HG02642 (cell line): ENCODE results near the gene MOGAT3.
A peak's percentile ranks its signal among the peaks of the same experiment; 100 is the strongest.

Source experiments
- ATAC-seq: cut with Tn5 transposase; IDR thresholded peaks from one replicate; pipeline ENCODE4 v1.9.1; 2021; ENCODE audit warnings: mild to moderate bottlenecking; ENCODE audit not compliant: unreplicated experiment, poor library complexity

MOGAT3 gene

GRCh38 chr7:101235050-101235449, 34.2 kb upstream of the MOGAT3 start:
- no peak for ATAC-seq

DNA sequence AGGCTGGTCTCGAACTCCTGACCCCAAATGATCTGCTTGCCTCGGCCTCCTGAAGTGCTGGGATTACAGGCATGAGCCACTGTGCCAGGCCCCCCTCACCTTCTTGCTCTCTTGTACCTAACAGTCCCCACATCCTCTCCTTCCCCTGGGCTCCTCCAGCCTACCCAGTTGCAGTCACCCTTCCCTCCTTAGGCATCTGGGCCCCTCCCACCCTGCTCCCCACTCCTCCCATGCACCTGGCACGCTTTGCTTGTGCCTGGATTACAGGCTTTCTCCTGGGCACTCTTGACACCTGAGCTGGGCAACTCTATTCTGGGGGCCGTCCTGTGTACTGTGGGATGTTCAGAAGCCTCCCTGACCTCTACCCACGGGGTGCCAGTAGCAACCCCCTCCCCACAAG, 33.8 kb upstream of the MOGAT3 start:
- ATAC-seq: no peak

DNA sequence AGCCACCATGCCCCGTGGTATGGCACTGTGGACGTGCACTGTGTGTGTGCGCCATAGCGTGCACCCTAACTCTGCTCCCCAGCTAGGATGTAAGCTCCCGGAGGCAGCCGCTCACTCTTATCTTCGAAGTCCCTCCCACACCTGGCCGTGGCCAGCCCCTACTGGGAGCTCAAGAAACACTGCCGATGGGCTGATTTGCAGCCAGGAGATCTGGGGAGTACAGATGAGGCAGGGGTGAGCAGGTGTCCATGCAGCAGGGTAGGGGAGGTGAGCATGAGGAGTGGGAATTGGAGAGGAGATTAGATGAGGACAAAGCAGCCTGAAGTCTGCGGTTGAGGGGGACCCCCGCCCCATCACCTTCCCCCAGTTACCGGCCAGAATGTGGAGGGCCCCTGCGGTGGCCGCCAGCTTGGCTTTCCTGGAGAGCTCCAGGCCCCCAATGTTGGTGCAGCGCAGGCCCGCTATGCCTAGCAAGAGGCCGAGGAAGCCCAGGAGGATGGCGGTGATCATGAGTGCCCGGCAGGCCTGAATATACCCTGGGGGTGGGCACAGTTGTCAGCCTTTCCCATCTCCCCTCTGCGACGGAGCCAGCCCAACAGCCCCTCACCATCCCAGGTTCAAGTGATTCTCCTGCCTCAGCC, 33.2 kb upstream of the MOGAT3 start:
- ATAC-seq: no peak

GRCh38 chr7:101232141-101232850, 31.5 kb upstream of the MOGAT3 start:
- no peak for ATAC-seq

GRCh38 chr7:101231644-101232043, 30.8 kb upstream of the MOGAT3 start:
- no peak for ATAC-seq

GRCh38 chr7:101226721-101227120, 25.9 kb upstream of the MOGAT3 start:
- no peak for ATAC-seq

DNA sequence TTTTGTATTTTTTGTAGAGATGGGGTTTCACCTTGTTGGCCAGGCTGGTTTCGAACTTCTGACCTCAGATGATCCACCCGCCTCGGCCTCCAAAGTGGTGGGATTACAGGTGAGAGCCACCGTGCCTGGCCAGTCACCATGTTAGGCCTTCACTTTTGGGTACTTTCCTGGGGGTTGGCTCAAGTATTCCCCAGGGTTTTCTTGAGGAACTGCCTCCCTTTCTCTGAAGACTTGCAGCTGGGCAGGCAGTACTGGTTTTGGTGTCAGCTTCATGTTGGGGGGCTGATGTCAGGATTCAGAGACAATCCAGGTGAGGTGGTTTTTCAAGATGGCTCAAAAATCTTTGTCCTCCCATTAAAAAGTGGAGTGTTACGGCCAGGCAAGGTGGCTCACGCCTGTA, 24.8 kb upstream of the MOGAT3 start:
- no peak for ATAC-seq

DNA sequence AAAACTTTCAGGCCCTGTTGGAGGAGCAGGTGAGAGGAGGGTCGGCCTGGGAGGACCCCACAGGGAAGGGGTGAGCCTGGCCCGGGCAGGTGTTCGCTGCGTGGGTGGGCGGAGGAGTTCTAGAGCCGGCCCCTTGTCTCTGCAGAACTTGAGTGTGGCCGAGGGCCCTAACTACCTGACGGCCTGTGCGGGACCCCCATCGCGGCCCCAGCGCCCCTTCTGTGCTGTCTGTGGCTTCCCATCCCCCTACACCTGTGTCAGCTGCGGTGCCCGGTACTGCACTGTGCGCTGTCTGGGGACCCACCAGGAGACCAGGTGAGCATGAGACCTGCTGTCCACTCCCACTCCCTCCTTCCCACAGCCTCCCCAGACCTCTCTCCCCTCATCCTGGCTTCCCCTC, 22.7 kb upstream of the MOGAT3 start:
- no peak for ATAC-seq

- ATAC-seq: no peak
These were observed 21.5 kb upstream of the MOGAT3 start for GRCh38 chr7:101222275-101222830.

- no peak for ATAC-seq
These were observed 19.5 kb upstream of the MOGAT3 start for GRCh38 chr7:101220295-101220694.

DNA sequence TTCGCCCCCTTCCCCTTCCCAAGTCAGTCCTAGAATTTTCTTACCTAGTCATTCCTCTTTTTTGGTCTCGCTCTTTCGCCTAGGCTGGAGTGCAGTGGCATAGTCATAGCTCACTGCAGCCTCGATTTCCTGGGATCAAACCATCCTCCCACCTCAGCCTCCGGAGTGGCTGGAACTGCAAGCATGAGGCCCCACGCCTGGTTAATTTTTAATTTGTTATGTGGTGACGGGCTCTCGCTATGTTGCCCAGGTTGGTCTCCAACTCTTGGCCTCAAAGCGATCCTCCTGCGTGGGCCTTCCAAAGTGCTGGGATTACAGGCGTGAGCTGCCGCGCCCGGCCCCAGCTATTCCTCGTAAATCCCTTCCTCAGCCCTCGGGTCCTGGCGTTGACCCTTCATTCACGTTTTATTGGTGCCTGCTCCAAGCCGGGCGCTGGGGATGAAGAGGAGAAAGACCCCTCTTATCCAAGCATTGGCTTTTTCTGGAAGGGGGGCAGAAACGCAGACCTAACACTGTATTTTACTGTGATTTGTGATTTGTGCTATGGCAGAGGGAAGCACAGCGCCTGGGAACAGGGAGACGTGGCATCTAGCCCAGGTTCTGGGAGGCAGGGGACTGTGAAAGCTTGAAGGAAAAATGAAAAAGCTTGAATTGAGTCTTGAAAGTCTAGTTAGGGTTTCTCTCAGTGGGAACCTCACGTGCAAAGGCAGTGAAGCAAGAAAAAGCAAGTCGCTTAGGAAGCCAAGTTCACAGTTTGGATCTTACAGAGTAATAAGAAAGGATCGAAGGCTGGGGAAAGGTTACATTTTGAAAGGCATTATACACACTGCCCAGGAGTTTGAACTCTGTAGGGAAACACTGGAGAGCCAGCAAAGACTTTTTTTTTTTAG, 17.6 kb upstream of the MOGAT3 start:
- peak; percentile 21 for ATAC-seq

DNA sequence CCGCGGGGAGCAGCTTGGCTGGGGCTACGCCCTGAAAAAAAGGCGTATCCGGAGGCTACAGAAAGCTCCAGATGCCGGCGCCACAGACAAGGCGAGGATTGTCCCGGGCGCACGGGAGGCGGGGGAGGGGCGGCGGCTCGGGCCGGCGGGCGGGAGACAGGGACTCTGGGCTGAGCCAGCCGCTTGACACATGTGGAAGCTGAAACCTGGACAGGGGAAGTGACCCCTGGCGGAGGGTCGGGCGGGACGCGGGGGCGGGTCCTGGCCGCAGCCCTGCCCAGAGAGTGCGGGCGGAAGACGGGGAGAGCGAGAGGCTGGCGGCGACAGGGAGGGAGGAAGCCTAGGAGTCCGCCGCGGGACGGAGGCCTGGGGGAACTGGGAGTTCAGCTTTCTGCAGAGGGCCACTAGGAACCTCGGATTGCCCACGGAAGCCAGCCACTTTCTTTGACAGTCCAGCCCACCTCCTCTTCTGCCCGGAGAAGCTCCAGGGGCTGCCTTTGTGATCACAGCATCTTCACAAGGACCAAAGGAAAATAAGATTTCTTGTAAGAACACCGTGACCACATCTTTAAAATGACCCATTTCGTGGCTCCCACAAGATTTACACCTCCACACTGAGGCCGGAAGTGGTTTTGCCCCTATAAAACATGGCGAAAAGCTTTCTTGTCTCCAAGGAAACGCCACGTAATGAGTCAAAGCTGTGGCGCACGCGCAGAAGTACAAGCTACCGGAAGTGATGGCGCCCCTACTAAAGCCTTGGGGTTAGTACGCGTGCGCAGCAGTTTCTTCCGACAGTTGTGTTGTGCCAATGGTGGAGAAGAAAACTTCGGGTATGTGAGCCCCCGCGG, 16.8 kb upstream of the MOGAT3 start, which contains the start of the genes PLOD3 and ZNHIT1:
PLOD3 (minus strand) TSS at position 194 of the 848 bp plus-strand sequence. CDS start 307 bp downstream, outside the sequence.
ZNHIT1 (plus strand) TSS at position 778 of the 848 bp plus-strand sequence; CDS start at position 809, 31 bp downstream.
- ATAC-seq: peak; percentile 74

DNA sequence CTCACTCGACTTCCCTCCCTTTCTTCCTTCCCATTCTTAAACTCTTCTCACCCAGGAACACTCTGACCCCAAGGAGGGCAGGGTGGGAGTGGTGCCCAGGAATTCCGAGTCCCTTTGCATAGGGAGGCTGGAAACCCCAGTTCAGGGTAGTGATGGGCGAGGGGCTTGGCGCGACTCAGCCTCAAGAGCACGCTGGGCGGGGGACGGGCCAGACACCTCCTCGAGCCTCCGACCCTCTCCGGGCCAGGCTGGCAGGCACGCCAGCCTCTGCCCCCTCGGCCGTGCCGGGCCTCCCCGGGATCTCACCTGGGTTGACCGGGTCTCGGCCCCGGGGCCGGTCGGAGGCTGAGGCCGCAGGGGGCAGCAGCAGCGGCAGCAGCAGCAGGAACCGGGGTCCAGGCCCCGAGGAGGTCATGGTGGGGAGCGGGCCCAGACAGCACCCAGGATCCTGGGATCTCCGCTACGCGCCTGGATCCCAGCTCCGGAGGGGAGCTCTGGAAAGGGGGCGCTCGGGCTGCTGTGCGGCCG, 16.1 kb upstream of the MOGAT3 start:
- peak; percentile 29 for ATAC-seq

GRCh38 chr7:101216001-101216859, 15.4 kb upstream of the MOGAT3 start:
- ATAC-seq: no peak

DNA sequence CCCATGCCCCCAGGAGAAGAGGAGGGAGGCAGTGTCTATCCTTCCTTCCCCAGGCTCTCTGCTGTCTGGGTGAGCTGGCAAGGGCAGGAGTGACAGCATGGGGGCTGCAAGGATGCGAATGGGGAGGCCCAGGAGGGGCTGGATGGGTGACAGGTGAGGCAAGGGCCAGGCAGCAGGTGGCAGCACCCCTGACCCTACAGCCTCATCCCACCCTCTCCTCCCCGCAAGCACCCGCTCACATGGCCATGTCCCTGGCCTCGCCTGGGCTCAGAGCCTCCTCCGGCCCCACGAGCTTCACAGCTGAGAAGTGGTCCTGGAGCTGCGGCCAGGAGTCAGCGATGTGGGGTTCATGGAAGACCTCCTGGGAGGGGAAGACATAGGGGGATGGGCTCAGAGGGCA, 11.2 kb upstream of the MOGAT3 start:
- no peak for ATAC-seq

- no peak for ATAC-seq
These were observed 10.7 kb upstream of the MOGAT3 start for GRCh38 chr7:101211501-101211900.

- no peak for ATAC-seq
These were observed 9.3 kb upstream of the MOGAT3 start for GRCh38 chr7:101210143-101210542.

- ATAC-seq: no peak
These were observed 8.0 kb upstream of the MOGAT3 start for GRCh38 chr7:101208794-101209193.

DNA sequence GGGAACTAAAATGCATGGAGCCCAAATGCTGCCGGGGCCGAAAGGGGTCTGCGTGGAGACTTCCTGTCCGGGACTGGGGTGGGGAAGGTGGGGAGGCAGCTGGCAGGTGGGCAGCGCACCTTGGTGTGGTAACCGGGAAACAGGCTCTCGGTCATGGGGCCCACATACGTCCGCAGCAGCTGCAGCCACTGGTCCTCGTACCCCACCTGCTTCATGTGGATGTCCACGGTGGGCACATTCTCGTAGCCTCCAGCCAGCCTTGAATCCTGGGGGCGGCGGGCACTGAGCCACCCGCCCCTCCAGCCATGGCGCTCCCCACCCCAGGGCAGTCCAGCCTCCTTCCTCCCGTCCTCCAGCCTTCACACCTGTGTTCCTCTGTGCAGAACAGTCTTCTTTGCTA, 6.6 kb upstream of the MOGAT3 start:
- ATAC-seq: no peak
